GM19043 (cell line): Measurements from ENCODE around the gene SEPTIN12.

Experiments used
- ATAC-seq: cut with Tn5 transposase; IDR thresholded peaks from one replicate; pipeline ENCODE4 v1.9.1; 2021; ENCODE audit warnings: low read depth; ENCODE audit not compliant: unreplicated experiment

The SEPTIN12 gene, protein sequence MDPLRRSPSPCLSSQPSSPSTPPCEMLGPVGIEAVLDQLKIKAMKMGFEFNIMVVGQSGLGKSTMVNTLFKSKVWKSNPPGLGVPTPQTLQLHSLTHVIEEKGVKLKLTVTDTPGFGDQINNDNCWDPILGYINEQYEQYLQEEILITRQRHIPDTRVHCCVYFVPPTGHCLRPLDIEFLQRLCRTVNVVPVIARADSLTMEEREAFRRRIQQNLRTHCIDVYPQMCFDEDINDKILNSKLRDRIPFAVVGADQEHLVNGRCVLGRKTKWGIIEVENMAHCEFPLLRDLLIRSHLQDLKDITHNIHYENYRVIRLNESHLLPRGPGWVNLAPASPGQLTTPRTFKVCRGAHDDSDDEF

DNA sequence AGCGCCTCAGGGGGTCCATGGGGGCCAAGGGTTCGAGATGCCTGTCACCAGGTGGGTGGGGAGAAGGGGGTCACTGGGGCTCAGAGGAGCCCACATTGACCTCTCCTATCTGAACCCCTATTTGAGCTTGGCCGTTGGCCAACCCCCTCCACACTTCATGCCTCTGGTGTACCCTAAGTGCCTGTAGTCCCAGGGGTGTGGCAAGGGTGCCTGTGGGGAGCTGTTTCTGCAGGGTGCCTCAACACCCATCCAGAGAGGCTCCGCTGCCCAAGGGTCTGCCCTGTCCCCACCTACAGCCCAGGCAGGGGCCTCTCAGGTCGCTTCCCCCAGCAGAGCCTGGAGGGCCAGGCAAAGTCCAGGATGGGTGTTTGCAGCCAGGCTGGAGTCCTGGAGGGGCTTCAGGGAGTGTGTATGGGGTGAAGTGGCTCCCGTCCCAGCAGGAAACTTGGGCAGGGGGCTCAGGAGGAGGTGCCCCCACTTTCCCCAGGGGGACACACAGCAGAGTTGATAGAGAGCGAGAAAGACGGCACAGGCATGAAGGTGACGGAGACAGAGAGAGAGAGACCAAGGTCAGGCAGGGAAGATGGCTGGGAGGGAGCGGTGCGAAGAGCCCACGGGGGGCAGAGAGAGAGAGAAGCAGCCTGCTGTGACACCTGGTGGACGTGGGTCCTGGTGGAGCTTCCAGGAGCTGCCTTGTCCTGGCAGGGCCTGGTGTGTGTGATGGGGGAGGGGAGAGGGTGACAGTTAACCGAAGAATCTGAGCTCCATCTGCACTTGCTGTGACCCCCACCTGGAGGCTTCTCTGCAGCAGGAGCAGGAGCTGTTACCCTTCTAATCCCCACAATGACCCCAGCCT is at the start of gene SEPTIN12:
Gene SEPTIN12 (minus strand): TSS at position 719 of the 856 bp plus-strand sequence. CDS start 700 bp downstream, at position 19.
- no peak for ATAC-seq

DNA sequence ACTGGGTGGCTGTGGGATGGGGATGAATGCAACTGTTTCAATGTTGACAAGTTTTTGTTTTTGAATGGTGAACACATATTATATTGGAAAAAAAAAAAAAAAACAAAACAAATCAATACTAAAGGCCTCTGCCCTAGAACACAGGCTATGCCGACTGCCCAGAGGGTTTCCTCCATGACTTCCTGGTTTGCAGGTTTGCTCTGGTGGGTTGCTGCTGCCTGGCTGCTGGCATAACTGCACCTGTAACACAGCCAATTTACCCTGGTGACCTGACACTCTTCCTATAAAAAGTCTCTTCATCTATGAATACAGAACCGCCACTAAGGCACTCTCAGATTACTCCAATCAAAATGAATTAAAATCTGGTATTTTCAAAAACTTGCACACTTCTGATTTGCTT is 48.6 kb upstream of the SEPTIN12 start:
- no peak for ATAC-seq

DNA sequence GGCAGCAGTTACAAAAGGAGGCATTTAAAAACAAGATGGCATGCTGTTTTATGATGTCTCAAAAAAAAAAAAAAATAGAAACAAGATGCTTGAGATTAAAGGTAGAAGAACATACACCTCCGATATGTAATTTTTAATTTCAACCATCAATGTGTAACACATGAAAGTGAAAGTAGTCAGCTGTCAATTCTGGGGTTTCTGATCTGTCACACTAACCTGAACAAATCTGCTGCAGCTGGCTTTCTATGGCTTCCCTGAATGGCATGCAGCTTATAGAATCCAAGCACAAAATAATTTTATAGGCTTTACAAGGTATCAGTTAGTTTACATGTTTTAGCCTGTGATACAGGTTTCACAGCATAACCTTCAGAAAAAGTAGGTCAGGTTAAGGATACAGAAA is 45.4 kb upstream of the SEPTIN12 start:
- ATAC-seq, result no peak

DNA sequence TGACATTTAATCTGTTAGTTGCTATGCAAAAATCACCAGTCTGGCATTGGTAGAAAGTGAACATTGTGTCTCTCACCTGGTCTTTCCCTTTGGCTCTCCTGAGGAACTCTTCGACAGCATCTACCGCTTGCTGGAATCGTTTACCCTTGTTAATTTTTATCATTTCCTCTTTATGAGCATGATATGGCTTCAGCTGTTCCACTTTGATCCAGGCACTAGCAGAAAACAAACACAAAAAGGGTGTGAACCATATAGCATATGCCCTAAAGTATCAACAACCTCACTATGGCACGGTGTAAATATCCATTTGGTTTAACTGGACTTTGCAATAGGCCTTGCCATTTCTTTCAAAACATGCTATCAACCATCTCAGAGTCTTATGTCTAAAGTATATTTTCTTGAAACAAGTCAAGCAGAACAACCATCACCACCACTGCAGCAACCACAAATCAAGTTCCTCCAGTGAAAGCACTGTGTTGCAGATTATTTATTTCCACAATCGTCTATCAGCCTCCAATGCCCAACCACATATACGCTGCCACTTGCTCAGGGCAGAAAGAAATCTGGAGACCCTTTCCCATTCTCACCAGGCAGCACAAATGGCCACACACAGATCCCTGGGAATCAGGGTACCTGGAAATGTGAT is 44.7 kb upstream of the SEPTIN12 start:
- no peak for ATAC-seq

DNA sequence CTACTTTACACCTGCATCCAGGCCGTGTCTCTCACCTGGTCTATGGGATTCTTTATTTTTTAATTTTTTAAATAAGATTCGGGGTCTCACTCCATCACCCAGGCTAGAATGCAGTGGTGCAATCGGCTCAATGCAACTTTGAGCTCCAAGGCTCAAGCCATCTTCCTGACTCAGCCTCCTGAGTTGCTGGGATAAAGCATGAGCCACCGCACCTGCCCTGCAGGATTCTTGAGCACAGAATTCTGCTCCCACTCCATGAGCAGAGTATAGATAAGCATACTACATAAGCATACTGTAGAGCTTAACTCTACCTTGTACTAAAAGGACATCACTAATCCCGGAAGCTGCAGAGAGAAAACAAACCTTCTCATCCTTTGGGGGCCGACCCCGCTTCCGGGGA is 43.5 kb upstream of the SEPTIN12 start:
- no peak for ATAC-seq

DNA sequence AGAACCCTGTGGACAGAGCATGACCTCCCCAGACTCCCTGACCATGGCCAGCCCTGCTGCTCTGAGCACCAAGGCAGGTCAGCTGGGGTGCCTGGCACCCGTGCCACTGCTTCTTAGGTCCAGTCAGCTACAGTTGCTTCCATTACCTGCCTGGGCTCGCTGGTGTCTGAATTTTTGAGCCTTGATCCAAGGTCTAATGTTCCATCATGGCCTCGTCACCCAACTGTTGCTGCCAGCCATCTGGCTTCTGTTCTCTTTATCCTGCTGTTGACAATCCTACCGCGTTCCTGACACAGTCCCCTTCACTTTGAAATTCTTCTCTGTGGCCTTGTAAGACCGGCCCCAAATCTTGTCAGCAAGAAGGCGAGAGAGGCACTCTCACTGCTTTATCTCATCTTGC is 42.3 kb upstream of the SEPTIN12 start:
- no peak for ATAC-seq

DNA sequence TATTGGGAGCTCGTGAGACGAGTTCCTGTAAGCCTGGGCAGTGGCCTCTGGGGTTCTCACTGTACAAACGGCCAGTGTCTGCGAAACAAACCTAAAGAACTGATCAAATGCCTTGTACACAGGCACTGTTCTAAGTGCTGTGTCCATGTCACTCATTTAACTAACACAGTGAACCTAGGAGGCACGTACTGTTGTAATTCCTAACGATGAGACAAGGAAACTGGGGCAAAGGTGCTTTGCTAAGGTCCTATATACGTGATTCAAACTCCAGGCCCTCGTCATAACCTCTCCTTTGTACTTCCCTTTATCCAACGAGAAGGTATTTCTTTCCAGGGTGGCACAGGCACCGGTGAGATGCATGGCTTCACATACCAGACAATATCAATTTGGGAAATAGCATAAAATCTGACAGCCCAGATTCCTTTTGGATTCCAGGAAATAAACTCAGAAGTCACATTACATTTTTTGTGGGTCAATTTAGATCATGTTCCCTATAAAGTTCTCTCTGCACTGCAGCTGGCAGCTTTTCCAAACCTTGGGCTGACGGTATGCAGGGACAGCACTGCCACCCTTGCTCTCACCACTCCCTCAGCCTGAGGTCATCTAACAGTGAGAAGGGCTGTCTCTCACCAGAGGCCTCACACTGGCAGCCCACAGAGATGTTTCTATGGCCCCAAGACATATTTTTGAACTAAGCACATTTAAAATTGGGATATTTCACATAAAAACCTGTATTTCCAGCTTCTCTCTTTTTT is 40.6 kb upstream of the SEPTIN12 start:
- no peak for ATAC-seq

DNA sequence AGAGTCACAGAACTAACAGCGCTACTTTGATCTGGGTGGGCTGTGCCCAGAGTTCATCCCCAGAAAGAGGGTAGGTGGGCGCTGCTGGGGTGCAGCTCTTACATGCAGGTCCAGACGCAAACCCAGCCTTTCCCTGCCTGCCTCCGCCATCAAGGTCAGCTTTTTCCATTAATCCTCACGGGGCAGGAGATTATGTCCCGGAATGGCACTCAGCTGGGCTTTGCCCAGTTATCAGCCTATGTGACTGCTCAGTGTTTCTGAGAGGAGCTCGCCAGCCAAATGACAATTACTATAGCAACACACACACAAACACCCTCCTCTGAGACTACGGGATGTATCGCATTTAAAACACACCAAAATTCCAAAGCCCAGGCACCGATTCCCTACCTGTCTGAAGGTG is 38.8 kb upstream of the SEPTIN12 start:
- no peak for ATAC-seq

DNA sequence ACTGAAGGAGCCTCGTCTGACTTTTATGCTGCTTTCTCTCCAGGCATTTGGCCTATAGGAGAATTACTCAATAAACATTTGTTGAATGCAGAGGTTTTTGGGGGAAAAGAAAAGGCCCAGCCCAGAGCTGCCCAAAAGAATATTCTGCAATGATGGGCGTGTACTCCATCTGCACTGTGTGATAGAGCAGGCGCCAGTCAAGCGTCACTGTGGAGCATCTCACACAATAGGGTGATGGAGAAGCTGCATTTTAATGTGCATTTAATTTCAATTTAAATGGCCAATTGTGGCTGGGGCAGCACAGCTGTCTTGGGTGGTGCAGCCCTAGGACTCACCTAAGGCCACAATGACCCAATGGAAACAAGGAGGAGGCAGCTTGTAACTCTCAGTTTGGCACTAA is 38.4 kb upstream of the SEPTIN12 start:
- no peak for ATAC-seq

DNA sequence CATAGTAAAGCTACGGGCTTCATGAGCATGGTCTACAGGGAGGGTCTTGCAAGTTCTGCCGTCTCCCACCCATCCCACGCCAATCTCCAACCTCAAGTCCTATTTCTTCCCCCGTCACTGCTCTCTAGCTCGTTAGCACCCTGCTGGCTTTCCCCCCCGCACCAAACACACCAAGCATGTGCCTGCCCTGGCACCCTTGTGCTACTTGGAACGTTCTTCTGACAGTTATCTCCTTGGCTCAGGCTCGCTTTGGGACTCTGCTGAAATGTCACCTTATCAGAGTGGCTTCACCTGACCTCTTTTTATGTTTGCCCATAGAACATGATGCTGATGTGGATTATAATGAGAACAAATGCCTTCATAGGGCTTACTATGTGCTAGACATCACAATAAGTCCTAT is 37.1 kb upstream of the SEPTIN12 start:
- no peak for ATAC-seq

DNA sequence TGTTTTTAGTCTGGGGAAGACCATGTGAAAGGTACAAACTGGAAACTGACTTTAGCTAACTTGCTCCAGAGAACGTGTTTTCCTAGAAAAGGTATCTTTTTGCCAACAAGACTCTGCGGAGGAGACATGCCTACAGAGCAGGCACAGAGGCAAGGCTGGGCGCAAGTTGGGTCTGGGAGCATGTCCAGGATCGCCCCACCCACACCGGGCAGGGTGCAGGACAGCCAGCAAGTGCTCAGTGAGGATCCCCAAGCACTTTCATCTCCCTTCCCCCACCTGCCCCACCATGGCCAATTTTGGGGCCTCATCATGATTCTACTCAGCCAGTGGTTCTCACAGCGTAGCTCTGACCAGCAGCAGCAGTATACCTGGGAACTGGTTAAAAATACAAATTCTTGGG is 32.5 kb upstream of the SEPTIN12 start:
- no peak for ATAC-seq

DNA sequence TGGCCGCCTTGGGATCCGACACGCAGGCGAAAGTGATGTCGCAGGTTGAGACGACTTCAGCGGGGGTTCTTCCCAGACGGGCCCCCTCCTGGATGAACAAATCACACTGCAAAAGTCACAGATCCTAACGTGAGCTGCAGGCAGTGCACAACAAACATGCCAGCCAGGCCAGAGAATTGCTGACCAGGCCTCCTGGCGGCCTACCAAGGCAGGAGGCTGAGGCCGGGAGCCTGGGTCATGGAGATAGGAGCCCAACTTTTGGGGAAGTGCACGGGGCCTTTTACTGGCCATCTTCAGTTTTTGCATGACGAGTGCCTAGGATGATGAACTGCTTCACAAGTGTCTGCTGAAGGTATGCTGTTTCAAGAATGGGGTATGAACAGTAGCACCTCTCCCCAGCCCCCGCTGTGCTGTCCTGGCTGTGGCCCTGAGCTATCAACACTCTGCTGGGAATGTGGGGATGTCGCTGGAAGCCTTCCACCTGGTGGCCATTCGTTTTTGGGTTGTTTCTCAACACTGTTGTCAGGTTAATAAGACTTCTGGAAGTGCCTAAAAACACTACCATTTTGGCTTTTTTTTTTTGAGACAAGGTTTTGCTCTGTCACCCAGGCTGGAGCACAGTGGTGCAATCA is 26.5 kb upstream of the SEPTIN12 start:
- ATAC-seq, result no peak

DNA sequence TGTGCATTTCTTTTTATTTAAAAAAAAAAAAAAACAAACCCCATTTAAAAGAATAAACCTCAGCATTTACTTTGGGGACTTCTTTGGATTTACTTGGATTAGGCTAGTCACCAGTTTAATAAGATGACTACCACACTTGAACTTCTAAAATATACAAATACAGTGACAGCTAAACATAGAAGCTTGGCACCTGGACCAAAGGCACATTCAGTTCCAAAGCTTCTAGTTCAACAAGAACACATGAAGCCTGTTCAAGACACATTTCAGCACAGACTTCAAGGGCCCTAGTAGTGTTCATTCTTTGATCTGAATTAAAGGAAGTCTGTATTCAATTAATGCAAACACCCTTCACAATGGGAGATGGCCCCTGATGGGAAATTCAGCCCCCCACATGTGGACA is 25.9 kb upstream of the SEPTIN12 start:
- ATAC-seq, result no peak

DNA sequence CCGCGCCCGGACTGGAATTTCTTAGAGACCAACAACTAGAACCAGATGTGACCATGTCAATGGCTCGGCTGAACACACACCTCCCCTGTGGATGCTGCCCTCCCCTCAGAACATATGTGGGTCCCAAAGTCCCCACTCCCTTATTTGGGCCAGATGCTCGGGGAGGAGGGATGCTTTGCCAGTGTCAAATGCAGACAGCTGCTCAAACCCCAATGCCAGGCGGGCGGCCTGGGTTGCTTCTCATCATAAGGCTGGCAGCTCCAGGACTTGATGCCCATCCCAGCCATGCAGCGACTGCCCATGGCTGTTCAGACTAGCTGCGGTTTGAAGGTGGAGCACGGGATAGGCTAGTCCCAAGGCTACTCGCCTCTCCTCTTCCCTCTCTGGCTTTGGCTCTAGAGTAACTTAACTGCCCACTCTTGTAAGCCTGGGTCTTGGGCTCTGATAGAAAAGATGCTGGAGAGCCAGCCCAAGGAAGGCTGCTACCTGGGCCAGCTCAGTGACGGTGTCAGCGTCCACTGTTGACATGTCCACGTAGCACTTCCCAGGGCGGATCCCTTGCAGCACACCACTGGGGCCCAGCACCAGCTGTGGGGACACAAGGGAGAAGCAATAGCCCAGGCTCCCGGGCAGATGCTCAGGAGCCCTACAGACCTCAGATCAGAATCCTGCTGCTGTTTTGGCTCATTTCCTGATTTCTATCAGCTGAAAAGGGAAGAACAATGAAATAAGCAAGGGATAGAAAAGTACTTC is 25.3 kb upstream of the SEPTIN12 start:
- ATAC-seq, result no peak

DNA sequence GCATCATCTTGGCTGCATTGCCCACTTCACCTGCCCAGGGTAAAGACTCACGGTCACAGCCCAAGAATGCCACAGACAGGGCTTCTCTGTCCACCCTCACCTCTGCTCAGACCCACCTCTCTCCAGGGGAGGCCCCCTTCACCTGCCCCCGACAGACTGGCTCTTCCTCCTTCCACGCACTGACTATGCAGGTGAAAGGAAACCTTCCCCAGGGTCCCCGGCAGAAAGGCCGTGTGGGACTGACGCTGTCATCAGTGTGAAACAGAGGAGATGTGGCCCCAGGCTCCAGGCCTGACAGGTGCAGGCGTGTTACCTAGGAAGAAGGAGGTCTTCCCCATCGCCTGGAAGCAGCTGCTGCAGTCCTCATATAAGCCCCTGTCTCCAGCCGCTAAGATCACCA is 23.6 kb upstream of the SEPTIN12 start:
- no peak for ATAC-seq

DNA sequence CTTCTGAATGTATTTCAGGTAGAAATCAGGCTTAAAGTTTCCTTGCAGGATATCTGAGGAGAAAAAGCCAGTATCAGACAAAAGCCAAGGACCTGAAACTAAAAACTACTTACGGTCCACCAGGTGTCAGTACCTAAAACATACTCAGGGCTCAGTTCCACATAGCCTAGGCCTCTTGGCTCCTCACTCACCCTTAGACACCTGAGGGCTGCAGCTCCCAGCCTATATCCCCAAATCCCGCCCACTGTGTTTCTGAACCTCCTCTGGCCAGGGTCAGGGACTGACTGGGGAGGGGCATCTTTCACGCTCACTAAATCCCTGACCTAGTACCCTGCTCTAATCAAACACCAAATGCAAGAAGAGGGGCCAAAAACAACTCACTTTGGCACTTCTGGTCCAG is 23.1 kb upstream of the SEPTIN12 start:
- no peak for ATAC-seq

DNA sequence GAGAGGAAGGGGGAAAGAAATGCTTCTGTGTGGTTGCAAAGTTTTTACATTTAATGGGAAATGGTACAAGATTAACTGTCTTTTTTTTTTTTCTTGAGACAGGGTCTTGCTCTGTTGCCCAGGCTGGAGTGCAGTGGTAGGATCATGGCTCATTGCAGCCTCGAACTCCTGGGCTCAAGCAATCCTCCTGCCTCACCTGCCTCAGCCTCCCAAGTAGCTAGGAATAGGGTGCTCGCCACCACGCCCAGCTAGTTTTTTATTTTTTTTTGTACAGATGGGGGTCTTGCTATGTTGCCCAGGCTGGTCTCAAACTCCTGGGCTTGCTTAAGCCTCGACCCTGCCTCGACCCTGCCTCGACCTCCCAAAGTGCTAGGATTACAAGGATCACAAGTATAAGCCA is 18.1 kb upstream of the SEPTIN12 start:
- ATAC-seq, result no peak

DNA sequence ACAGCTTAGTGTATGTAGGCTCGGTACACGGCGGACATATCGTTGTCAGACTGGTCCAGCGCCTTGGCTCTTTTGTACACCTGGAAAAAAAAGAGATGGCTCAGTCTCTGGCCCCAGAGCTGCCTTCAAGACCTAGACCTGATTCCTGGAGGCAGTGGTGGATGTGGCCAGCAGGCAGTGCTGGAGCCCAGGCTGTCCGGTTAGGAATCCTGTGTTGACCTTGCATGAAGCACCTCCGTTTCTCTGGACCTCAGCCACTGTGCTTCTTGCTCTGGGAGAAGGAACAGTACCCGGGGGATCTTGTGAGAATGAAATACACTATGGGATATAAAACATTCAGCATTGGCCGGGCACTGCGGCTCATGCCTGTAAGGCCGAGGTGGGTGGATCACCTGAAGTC is 17.1 kb upstream of the SEPTIN12 start:
- ATAC-seq, result no peak

DNA sequence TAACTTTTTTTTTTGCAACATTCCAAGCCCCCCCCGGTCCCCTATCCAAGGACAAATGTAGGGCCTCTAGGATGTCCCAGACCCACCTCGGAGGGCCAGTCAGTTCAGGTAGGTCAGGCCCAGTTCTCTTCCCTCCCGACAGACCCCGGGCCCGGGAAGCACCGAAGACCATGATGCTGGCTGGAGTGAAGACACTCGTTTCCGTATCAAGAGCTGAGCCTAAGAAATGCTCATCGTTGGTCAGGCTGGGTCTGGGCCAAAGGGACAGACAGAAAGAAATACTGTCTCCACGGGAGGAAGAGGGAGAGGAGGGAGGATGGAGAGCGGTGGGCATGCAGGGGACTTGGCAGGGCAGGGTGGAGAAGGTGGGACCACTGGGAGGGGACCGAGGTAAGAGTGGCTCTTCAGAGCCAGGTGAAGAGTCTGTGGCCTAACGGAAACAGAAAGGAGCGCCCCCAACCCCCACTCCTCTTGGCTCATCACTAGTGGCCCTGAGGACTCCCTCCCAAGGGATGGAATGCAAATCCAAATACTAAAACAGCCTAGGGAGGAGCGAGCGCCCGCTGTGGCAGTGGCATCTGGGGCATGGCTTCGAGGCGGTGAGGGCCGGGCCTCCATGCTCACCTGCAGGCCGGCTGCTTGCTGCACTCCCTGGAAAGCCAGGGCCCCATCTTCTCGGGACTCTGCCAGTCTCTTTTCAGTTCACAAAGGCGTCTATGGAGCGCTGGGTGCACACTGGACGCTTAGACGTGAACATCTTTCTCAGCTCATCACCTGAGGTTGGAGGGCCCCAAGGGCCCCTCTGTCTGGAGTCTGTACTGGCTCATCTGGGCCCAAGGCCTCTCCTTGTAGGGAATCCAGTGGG is 16.0 kb upstream of the SEPTIN12 start:
- no peak for ATAC-seq
